ENCODE measurements around the gene KCNG2.

GRCh38 chr18:79905389-79905911 is 107.7 kb downstream of the KCNG2 start:
- TF ChIP-seq, protein P1, sequence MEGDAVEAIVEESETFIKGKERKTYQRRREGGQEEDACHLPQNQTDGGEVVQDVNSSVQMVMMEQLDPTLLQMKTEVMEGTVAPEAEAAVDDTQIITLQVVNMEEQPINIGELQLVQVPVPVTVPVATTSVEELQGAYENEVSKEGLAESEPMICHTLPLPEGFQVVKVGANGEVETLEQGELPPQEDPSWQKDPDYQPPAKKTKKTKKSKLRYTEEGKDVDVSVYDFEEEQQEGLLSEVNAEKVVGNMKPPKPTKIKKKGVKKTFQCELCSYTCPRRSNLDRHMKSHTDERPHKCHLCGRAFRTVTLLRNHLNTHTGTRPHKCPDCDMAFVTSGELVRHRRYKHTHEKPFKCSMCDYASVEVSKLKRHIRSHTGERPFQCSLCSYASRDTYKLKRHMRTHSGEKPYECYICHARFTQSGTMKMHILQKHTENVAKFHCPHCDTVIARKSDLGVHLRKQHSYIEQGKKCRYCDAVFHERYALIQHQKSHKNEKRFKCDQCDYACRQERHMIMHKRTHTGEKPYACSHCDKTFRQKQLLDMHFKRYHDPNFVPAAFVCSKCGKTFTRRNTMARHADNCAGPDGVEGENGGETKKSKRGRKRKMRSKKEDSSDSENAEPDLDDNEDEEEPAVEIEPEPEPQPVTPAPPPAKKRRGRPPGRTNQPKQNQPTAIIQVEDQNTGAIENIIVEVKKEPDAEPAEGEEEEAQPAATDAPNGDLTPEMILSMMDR (conservative IDR thresholded peaks at IDR 0.05; ENCODE audit: low read length), result no peak
- no peak for TF ChIP-seq EZH2phosphoT487 (IDR thresholded peaks at IDR 0.05; ENCODE audit: borderline replicate concordance)

All from Loucy (cell line).